Esophagus muscularis mucosa (tissue), 4 donors: Measurements from ENCODE around the gene HDLBP. TPM values are rescaled to one million over a fixed set of nuclear protein-coding genes. Genes with fewer than 3 reads are reported as not detected.

Experiments used
- total RNA-seq, 4 donors: library from RNA; depleted of rRNA; stranded (reverse); fragments of >200 nt; gene quantifications; one replicate each; pipeline versions ENCODE4 v1.1.0 to v1.2.1, GENCODE V29; 2016

Gene HDLBP
- total RNA-seq, 4 donors from 2014 or later = 263 to 479 (median 304) TPM

Other genes starting within 250 kb of the HDLBP start
- gene MTERF4, start 213.4 kb downstream of the HDLBP start, total RNA-seq = 10 to 100 TPM; 19.5 to 26.6 (median 24.5) TPM
- gene PASK, start 166.2 kb downstream of the HDLBP start, total RNA-seq = 1 to 10 TPM; 1.5 to 3.3 (median 2.2) TPM
- 10 to 100 TPM; 69.1 to 87.2 (median 73.7) TPM for gene PPP1R7, start 165.2 kb downstream of the HDLBP start, total RNA-seq
- gene ANO7, start 127.0 kb downstream of the HDLBP start, total RNA-seq = 1 to 10 TPM in 1 of 4 donors, under 1 TPM in 2, not detected in 1; 0.32 to 1.3 (median 0.42) TPM
- 100 to 1,000 TPM; 272 to 335 (median 284) TPM for gene SEPTIN2, start 253 bp upstream of the HDLBP start, total RNA-seq
- gene FARP2, start 40.6 kb upstream of the HDLBP start, total RNA-seq = 10 to 100 TPM; 26.8 to 37.9 (median 30.2) TPM
- gene STK25, start 192.9 kb upstream of the HDLBP start, total RNA-seq = 100 to 1,000 TPM; 127 to 220 (median 153) TPM
- gene BOK, start 243.1 kb upstream of the HDLBP start, total RNA-seq = 100 to 1,000 TPM in 1 of 4 donors, 10 to 100 TPM in 3; 55.8 to 118 (median 73.7) TPM